RWPE2 (cell line): Measurements from ENCODE around the gene OR6B1.
A peak's percentile ranks its signal among the peaks of the same experiment; 100 is the strongest.

Experiments used
- ATAC-seq: fragments of 200-7000 bp; cut with Tn5 transposase; 3 replicates; pipeline ENCODE4 v1.9.1; 2021; ENCODE audit warnings: low read depth
- DNase-seq: peaks from one replicate; pipeline ENCODE4 v3.0.0-alpha.2; 2020; ENCODE audit warnings: low spot score
- H3K27ac ChIP-seq: fragments of 450-650 bp; 2 replicates; pipeline ENCODE4 v1.5.1; 2017; ENCODE audit warnings: mild to moderate bottlenecking; ENCODE audit not compliant: poor library complexity, severe bottlenecking
- H3K27me3 ChIP-seq: fragments of 250-450 bp; sonication (Bioruptor Pico); 2 replicates; pipeline ENCODE4 v1.5.1; 2021; ENCODE audit warnings: mild to moderate bottlenecking, moderate library complexity; ENCODE audit not compliant: insufficient read depth, poor library complexity, severe bottlenecking
- H3K36me3 ChIP-seq: fragments of 250-450 bp; sonication (Bioruptor Pico); 2 replicates; pipeline ENCODE4 v1.5.1; 2020; ENCODE audit warnings: low read depth, mild to moderate bottlenecking, moderate library complexity
- H3K4me1 ChIP-seq: fragments of 250-450 bp; sonication (Bioruptor Pico); 2 replicates; pipeline ENCODE4 v1.5.1; 2021; ENCODE audit warnings: mild to moderate bottlenecking, moderate library complexity; ENCODE audit not compliant: insufficient read depth, poor library complexity, severe bottlenecking
- H3K4me3 ChIP-seq: fragments of 250-450 bp; sonication (Bioruptor Pico); 2 replicates; pipeline ENCODE4 v1.5.1; 2021; ENCODE audit warnings: mild to moderate bottlenecking, moderate library complexity; ENCODE audit not compliant: severe bottlenecking
- H3K9me3 ChIP-seq: fragments of 250-450 bp; sonication (Bioruptor Pico); 2 replicates; pipeline ENCODE4 v1.5.1; 2021; ENCODE audit warnings: mild to moderate bottlenecking, moderate library complexity; ENCODE audit not compliant: severe bottlenecking
- CTCF ChIP-seq: fragments of 450-650 bp; IDR thresholded peaks from one replicate; pipeline ENCODE4 v1.5.1; 2017; ENCODE audit warnings: mild to moderate bottlenecking, moderate library complexity; ENCODE audit not compliant: poor library complexity, severe bottlenecking

OR6B1 gene

GRCh38 chr7:143960813-143961610 lies 39.1 kb upstream of the OR6B1 start:
- Histone ChIP-seq H3K36me3 (no peaks in the 10 kb centered on the region), H3K4me1 (no peaks in the 10 kb centered on the region), H3K27me3 (peaks cover 13% of the 10 kb centered on the region), H3K27ac (no peak overlapping the region), H3K9me3 (no peaks in the 10 kb centered on the region), H3K4me3 (no peak overlapping the region)
- ATAC-seq (no peak), DNase-seq (no peak)
- TF ChIP-seq CTCF: no peak

- H3K4me3 ChIP-seq: no peak overlapping the region
- H3K4me1 ChIP-seq: no peaks in the 10 kb centered on the region
- ATAC-seq: no peak
- H3K27ac ChIP-seq: no peak overlapping the region
- no peak for DNase-seq
- no peaks in the 10 kb centered on the region for H3K36me3 ChIP-seq
- H3K9me3 ChIP-seq: no peaks in the 10 kb centered on the region
- no peaks in the 10 kb centered on the region for H3K27me3 ChIP-seq
- no peak for TF ChIP-seq CTCF
These were observed 34.8 kb upstream of the OR6B1 start for GRCh38 chr7:143965280-143965679.

GRCh38 chr7:143967398-143967797 lies 32.7 kb upstream of the OR6B1 start:
- Histone ChIP-seq H3K9me3 (no peaks in the 10 kb centered on the region), H3K36me3 (no peaks in the 10 kb centered on the region), H3K27ac (no peak overlapping the region), H3K4me1 (no peaks in the 10 kb centered on the region), H3K27me3 (no peaks in the 10 kb centered on the region), H3K4me3 (no peak overlapping the region)
- no peak for DNase-seq
- no peak for ATAC-seq
- TF ChIP-seq CTCF: no peak

- ATAC-seq: no peak
- DNase-seq: no peak
- Histone ChIP-seq H3K27me3 (no peaks in the 10 kb centered on the region), H3K36me3 (no peaks in the 10 kb centered on the region), H3K4me3 (no peak overlapping the region), H3K27ac (no peak overlapping the region), H3K9me3 (no peaks in the 10 kb centered on the region), H3K4me1 (peaks cover 3% of the 10 kb centered on the region)
- no peak for TF ChIP-seq CTCF
These were observed 26.2 kb upstream of the OR6B1 start for GRCh38 chr7:143973870-143974416.

- Histone ChIP-seq H3K9me3 (no peaks in the 10 kb centered on the region), H3K27ac (no peak overlapping the region), H3K4me3 (no peak overlapping the region), H3K4me1 (peaks cover 9% of the 10 kb centered on the region), H3K27me3 (no peaks in the 10 kb centered on the region), H3K36me3 (no peaks in the 10 kb centered on the region)
- ATAC-seq: peak; percentile 46; the same call in 1 of the 3 replicates
- DNase-seq: no peak
- TF ChIP-seq CTCF: no peak
These were observed 25.7 kb upstream of the OR6B1 start for GRCh38 chr7:143974459-143974858.
